Activated naive CD4-positive, alpha-beta T cell treated with anti-CD3 and anti-CD28 coated beads for 36 hours (primary cell): ENCODE data around the gene FAF1. TPM values are rescaled to one million over a fixed set of nuclear protein-coding genes. Genes with fewer than 3 reads are reported as not detected.
A peak's percentile ranks its signal among the peaks of the same experiment; 100 is the strongest.

Experiments used
- CTCF ChIA-PET: fragments of 350-600 bp; sonication (Branson Sonifier 250); formaldehyde crosslinking; loops from one replicate; lab custom pipeline; 2021; ENCODE audit warnings: antibody characterized with exemption; lab: Charles Lee
- DNase-seq: peaks from one replicate; pipeline ENCODE4 v3.0.0-alpha.2; 2020
- H3K27ac Mint-ChIP-seq: one replicate; pipeline ENCODE4 v1.8.0; 2021; ENCODE audit warnings: mild to moderate bottlenecking, mixed read lengths
- H3K27me3 Mint-ChIP-seq: one replicate; pipeline ENCODE4 v1.8.0; 2021; ENCODE audit warnings: low read depth, mixed read lengths
- H3K36me3 Mint-ChIP-seq: one replicate; pipeline ENCODE4 v1.8.0; 2021; ENCODE audit warnings: low read depth, mixed read lengths
- H3K4me1 Mint-ChIP-seq: one replicate; pipeline ENCODE4 v1.8.0; 2021; ENCODE audit warnings: low read depth, mixed read lengths
- H3K4me3 Mint-ChIP-seq: one replicate; pipeline ENCODE4 v1.8.0; 2021; ENCODE audit warnings: mild to moderate bottlenecking, moderate library complexity, mixed read lengths
- H3K9me3 Mint-ChIP-seq: one replicate; pipeline ENCODE4 v1.8.0; 2021; ENCODE audit warnings: mixed read lengths
- intact Hi-C: fragments of 100-400 bp; cut with micrococcal nuclease; formaldehyde crosslinking; loops from one replicate; pipeline ENCODE4 v1.15.1; 2023
- total RNA-seq, 2 experiments: library from RNA; stranded (reverse); gene quantifications; one replicate each; pipeline ENCODE4 v1.2.3, GENCODE V29; 2021

Gene FAF1
- total RNA-seq, 2 experiments from 2014 or later = 87.9 to 90.1 TPM

GRCh38 chr1:50989694-50990093 lies 29.6 kb upstream of the FAF1 start:
- Mint-ChIP-seq H3K36me3 (no peaks in the 10 kb centered on the region), H3K27me3 (peaks cover 5% of the 10 kb centered on the region), H3K4me1 (no peaks in the 10 kb centered on the region), H3K9me3 (no peaks in the 10 kb centered on the region), H3K27ac (no peak overlapping the region), H3K4me3 (no peak overlapping the region)
- CTCF ChIA-PET = no interaction called here
- intact Hi-C loops = no loop called here
- no peak for DNase-seq

GRCh38 chr1:50986653-50987052 lies 26.6 kb upstream of the FAF1 start:
- intact Hi-C loops = no loop called here
- peaks cover 10% of the 10 kb centered on the region for H3K27me3 Mint-ChIP-seq
- CTCF ChIA-PET = interaction anchor here (0.6 to 0.7 kb wide), 3 partner anchors 19 to 409 kb away, joined by 3 to 5 read pairs (median 3); no protein-coding TSS in a partner anchor

GRCh38 chr1:50985094-50985493 lies 25.0 kb upstream of the FAF1 start:
- peaks cover 10% of the 10 kb centered on the region for H3K27me3 Mint-ChIP-seq
- H3K4me3 Mint-ChIP-seq = no peak overlapping the region
- H3K36me3 Mint-ChIP-seq = no peaks in the 10 kb centered on the region
- no peaks in the 10 kb centered on the region for H3K9me3 Mint-ChIP-seq
- H3K4me1 Mint-ChIP-seq = no peaks in the 10 kb centered on the region
- CTCF ChIA-PET = no interaction called here
- no peak overlapping the region for H3K27ac Mint-ChIP-seq
- intact Hi-C loops = no loop called here
- no peak for DNase-seq

More at GRCh38 chr1:50986653-50987052, 26.6 kb upstream of the FAF1 start:
- Mint-ChIP-seq H3K27ac (no peak overlapping the region), H3K9me3 (no peaks in the 10 kb centered on the region), H3K36me3 (no peaks in the 10 kb centered on the region), H3K4me1 (no peaks in the 10 kb centered on the region), H3K4me3 (no peak overlapping the region)
- no peak for DNase-seq

- CTCF ChIA-PET = no interaction called here
- Mint-ChIP-seq H3K27ac (no peak overlapping the region), H3K36me3 (no peaks in the 10 kb centered on the region), H3K4me1 (peaks cover 7% of the 10 kb centered on the region), H3K9me3 (no peaks in the 10 kb centered on the region), H3K27me3 (peaks cover 20% of the 10 kb centered on the region), H3K4me3 (no peak overlapping the region)
- intact Hi-C loops = no loop called here
- DNase-seq = no peak
Observed at GRCh38 chr1:50983219-50983802, 23.2 kb upstream of the FAF1 start.

- H3K4me3 Mint-ChIP-seq = no peak overlapping the region
- intact Hi-C loops = no loop called here
- CTCF ChIA-PET = no interaction called here
Observed at GRCh38 chr1:50982611-50983010, 22.5 kb upstream of the FAF1 start.

GRCh38 chr1:50981741-50982140 lies 21.7 kb upstream of the FAF1 start:
- Mint-ChIP-seq H3K4me1 (peaks cover 11% of the 10 kb centered on the region), H3K27me3 (peaks cover 23% of the 10 kb centered on the region), H3K36me3 (no peaks in the 10 kb centered on the region), H3K9me3 (no peaks in the 10 kb centered on the region), H3K27ac (no peak overlapping the region), H3K4me3 (no peak overlapping the region)
- no peak for DNase-seq
- CTCF ChIA-PET = no interaction called here
- intact Hi-C loops = no loop called here

More at GRCh38 chr1:50982611-50983010, 22.5 kb upstream of the FAF1 start:
- Mint-ChIP-seq H3K27me3 (peaks cover 21% of the 10 kb centered on the region), H3K9me3 (no peaks in the 10 kb centered on the region), H3K27ac (no peak overlapping the region), H3K4me1 (peaks cover 8% of the 10 kb centered on the region), H3K36me3 (no peaks in the 10 kb centered on the region)
- no peak for DNase-seq

GRCh38 chr1:50980505-50980904 lies 20.4 kb upstream of the FAF1 start:
- Mint-ChIP-seq H3K27me3 (peaks cover 31% of the 10 kb centered on the region), H3K36me3 (no peaks in the 10 kb centered on the region), H3K9me3 (no peaks in the 10 kb centered on the region), H3K4me1 (peaks cover 18% of the 10 kb centered on the region), H3K4me3 (no peak overlapping the region), H3K27ac (no peak overlapping the region)
- intact Hi-C loops = no loop called here
- DNase-seq = no peak
- CTCF ChIA-PET = no interaction called here

GRCh38 chr1:50979937-50980336 lies 19.9 kb upstream of the FAF1 start:
- no peak for DNase-seq
- CTCF ChIA-PET = interaction anchor here (1.1 kb wide), 1 partner anchor 10 kb away, joined by 5 read pairs; the partner anchor contains the start of gene CDKN2C

GRCh38 chr1:50978852-50979781 lies 19.1 kb upstream of the FAF1 start:
- Mint-ChIP-seq H3K27ac (no peak overlapping the region), H3K36me3 (peaks cover 2% of the 10 kb centered on the region), H3K27me3 (peaks cover 35% of the 10 kb centered on the region), H3K9me3 (no peaks in the 10 kb centered on the region), H3K4me3 (peak overlapping the region; percentile 62), H3K4me1 (peaks cover 18% of the 10 kb centered on the region)
- intact Hi-C loops = loop anchor here (5.0 kb wide), 2 partner anchors 107 to 208 kb away; no protein-coding TSS in a partner anchor
- no peak for DNase-seq
- CTCF ChIA-PET = interaction anchor here (1.0 to 1.1 kb wide), 2 partner anchors 9 to 25 kb away, joined by 4 to 5 read pairs; partner anchors contain the start of gene CDKN2C

More at GRCh38 chr1:50979937-50980336, 19.9 kb upstream of the FAF1 start:
- Mint-ChIP-seq H3K27ac (no peak overlapping the region), H3K9me3 (no peaks in the 10 kb centered on the region), H3K4me3 (no peak overlapping the region), H3K36me3 (no peaks in the 10 kb centered on the region), H3K27me3 (peaks cover 28% of the 10 kb centered on the region), H3K4me1 (peaks cover 18% of the 10 kb centered on the region)
- intact Hi-C loops = loop anchor here (5.0 kb wide), 2 partner anchors 108 to 207 kb away; no protein-coding TSS in a partner anchor

GRCh38 chr1:50978144-50978851 lies 18.2 kb upstream of the FAF1 start:
- peak; percentile 27 for DNase-seq
- Mint-ChIP-seq H3K9me3 (no peaks in the 10 kb centered on the region), H3K27ac (no peak overlapping the region), H3K36me3 (peaks cover 7% of the 10 kb centered on the region), H3K27me3 (peaks cover 38% of the 10 kb centered on the region), H3K4me3 (peak overlapping the region; percentile 62), H3K4me1 (peaks cover 18% of the 10 kb centered on the region)
- CTCF ChIA-PET = interaction anchor here (0.6 to 1.0 kb wide), 2 partner anchors 25 to 1556 kb away, joined by 4 read pairs; no protein-coding TSS in a partner anchor
- intact Hi-C loops = loop anchor here (5.0 kb wide), 2 partner anchors 106 to 209 kb away; no protein-coding TSS in a partner anchor

GRCh38 chr1:50977575-50978143 lies 17.6 kb upstream of the FAF1 start:
- H3K4me3 Mint-ChIP-seq = peak overlapping the region; percentile 75
- no peak overlapping the region for H3K27ac Mint-ChIP-seq
- H3K36me3 Mint-ChIP-seq = peaks cover 7% of the 10 kb centered on the region
- CTCF ChIA-PET = interaction anchor here (0.6 to 2.0 kb wide), 2 partner anchors 48 to 1557 kb away, joined by 4 to 7 read pairs; no protein-coding TSS in a partner anchor
- peak; percentile 10 for DNase-seq
- peaks cover 18% of the 10 kb centered on the region for H3K4me1 Mint-ChIP-seq
- H3K27me3 Mint-ChIP-seq = peaks cover 37% of the 10 kb centered on the region
- intact Hi-C loops = loop anchor here (1.0 to 5.0 kb wide), 5 partner anchors 8 to 210 kb away; partner anchors contain the start of gene FAF1
- H3K9me3 Mint-ChIP-seq = no peaks in the 10 kb centered on the region
